ENCODE data around the gene CLVS2.

DNA sequence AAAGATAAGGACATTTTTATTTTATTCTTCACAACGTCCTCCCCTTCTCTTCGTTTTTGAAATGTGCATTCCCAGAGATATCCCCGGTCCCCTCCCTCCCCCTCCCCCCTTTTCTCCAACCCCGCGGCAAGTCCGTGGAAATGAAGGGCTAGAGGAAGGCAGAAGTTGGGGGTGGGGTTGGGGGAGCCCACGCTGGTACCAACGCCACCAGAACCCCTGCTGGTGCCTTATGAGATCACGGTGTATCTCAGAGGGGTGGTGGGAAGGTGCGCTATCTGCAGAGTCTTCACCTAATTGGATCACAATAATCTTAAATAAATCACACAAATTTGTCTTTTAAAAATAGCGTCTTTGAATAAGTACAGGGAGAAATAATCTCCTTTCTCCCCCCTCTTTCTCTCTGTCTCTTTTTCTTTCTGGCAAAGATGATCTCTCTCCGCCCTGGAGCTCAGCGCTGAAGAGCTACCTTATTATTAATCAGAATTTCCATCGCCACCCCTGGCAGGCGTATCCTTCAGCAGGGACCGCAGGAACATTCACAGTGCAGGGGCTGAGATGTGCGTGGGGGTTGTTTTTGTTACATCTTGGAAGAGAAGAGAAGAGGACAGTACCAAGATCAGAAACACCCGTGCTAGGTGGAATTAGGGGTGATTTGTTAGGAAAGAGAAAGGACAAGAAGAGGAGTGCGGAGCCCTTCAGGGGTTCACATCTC is 915 bp downstream of the CLVS2 start:
- TF ChIP-seq RCOR1 (IDR thresholded peaks at IDR 0.05; ENCODE audit: low read depth, low read length) (no peak), NFE2L2 (conservative IDR thresholded peaks at IDR 0.05; ENCODE audit: low read length) (no peak), MYC (IDR thresholded peaks at IDR 0.05; ENCODE audit: borderline replicate concordance, low read length) (no peak), POLR2A (IDR thresholded peaks at IDR 0.05; ENCODE audit: low read length) (no peak), ESRRA (IDR thresholded peaks at IDR 0.05; ENCODE audit: borderline replicate concordance, low read length) (no peak), SMC3 (IDR thresholded peaks at IDR 0.05) (no peak), MAFK (IDR thresholded peaks at IDR 0.05; ENCODE audit: partially characterized antibody) (no peak)
- TF ChIP-seq, protein P1, sequence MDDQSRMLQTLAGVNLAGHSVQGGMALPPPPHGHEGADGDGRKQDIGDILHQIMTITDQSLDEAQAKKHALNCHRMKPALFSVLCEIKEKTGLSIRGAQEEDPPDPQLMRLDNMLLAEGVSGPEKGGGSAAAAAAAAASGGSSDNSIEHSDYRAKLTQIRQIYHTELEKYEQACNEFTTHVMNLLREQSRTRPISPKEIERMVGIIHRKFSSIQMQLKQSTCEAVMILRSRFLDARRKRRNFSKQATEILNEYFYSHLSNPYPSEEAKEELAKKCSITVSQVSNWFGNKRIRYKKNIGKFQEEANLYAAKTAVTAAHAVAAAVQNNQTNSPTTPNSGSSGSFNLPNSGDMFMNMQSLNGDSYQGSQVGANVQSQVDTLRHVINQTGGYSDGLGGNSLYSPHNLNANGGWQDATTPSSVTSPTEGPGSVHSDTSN (IDR thresholded peaks at IDR 0.05): no peak
- TF ChIP-seq, protein P2, sequence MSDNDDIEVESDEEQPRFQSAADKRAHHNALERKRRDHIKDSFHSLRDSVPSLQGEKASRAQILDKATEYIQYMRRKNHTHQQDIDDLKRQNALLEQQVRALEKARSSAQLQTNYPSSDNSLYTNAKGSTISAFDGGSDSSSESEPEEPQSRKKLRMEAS (IDR thresholded peaks at IDR 0.05): no peak
- TF ChIP-seq, protein P3, sequence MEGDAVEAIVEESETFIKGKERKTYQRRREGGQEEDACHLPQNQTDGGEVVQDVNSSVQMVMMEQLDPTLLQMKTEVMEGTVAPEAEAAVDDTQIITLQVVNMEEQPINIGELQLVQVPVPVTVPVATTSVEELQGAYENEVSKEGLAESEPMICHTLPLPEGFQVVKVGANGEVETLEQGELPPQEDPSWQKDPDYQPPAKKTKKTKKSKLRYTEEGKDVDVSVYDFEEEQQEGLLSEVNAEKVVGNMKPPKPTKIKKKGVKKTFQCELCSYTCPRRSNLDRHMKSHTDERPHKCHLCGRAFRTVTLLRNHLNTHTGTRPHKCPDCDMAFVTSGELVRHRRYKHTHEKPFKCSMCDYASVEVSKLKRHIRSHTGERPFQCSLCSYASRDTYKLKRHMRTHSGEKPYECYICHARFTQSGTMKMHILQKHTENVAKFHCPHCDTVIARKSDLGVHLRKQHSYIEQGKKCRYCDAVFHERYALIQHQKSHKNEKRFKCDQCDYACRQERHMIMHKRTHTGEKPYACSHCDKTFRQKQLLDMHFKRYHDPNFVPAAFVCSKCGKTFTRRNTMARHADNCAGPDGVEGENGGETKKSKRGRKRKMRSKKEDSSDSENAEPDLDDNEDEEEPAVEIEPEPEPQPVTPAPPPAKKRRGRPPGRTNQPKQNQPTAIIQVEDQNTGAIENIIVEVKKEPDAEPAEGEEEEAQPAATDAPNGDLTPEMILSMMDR (IDR thresholded peaks at IDR 0.05): no peak

All from A549 (cell line).